Measurements from ENCODE around the gene COG1. TPM values are rescaled to one million over a fixed set of nuclear protein-coding genes. Genes with fewer than 3 reads are reported as not detected.

COG1 gene
- polyA plus RNA-seq, 1 donor (not counting 4 experiments of a cell fraction or from before 2014, with no cell fraction given), result 16.4 TPM

GRCh38 chr17:73184136-73184993, 8.5 kb upstream of the COG1 start:
- H3K4me1 ChIP-seq (ENCODE audit: control insufficient read depth, extremely low read depth, insufficient read depth, low read length), result no peaks in the 10 kb centered on the region
- no peaks in the 10 kb centered on the region for H3K36me3 ChIP-seq (ENCODE audit: control insufficient read depth in 2 of 2, extremely low read depth in 1 of 2, insufficient read depth in 2 of 2, low read length in 2 of 2)
- dilution Hi-C loops (cut with MboI; ENCODE audit: extremely low pct_ligation_motif_present, low sequenced_read_pairs), result no loop called here
- H3K4me3 ChIP-seq (ENCODE audit: control insufficient read depth in 2 of 3, extremely low read depth in 1 of 3, insufficient read depth in 2 of 3, low read depth in 1 of 3, low read length in 3 of 3), result no peak overlapping the region
- H2AFZ ChIP-seq (ENCODE audit: control insufficient read depth, low read length), result no peak overlapping the region
- H4K20me1 ChIP-seq (ENCODE audit: control insufficient read depth, extremely low read depth, insufficient read depth, low read length), result no peaks in the 10 kb centered on the region
- no peak for TF ChIP-seq EZH2 (IDR thresholded peaks at IDR 0.05; ENCODE audit: low read length)
- TF ChIP-seq CTCF (optimal IDR thresholded peaks at IDR 0.05 in 1 of 3, IDR thresholded peaks at IDR 0.05 in 1 of 3, conservative IDR thresholded peaks at IDR 0.05 in 1 of 3; ENCODE audit: extremely low read depth in 1 of 3, insufficient read depth in 2 of 3, low read length in 3 of 3), result no peak
- no peaks in the 10 kb centered on the region for H3K27me3 ChIP-seq (ENCODE audit: control insufficient read depth, extremely low read depth, insufficient read depth, low read length)
- DNase-seq (ENCODE audit: low read depth, low spot score) (no peak), FAIRE-seq (no peak)
- H3K9me3 ChIP-seq (ENCODE audit: control insufficient read depth, low read depth, low read length), result no peaks in the 10 kb centered on the region
- no peaks in the 10 kb centered on the region for H3K9me1 ChIP-seq (ENCODE audit: control insufficient read depth, extremely low read depth, insufficient read depth, low read length)
- H3K4me2 ChIP-seq (ENCODE audit: control insufficient read depth, extremely low read depth, insufficient read depth, low read depth, low read length), result no peak overlapping the region
- no peak overlapping the region for H3K27ac ChIP-seq (ENCODE audit: control insufficient read depth, insufficient read depth, low read length)
- no peaks in the 10 kb centered on the region for H3K79me2 ChIP-seq (ENCODE audit: control insufficient read depth, insufficient read depth, low read length)
- no peak overlapping the region for H3K9ac ChIP-seq (ENCODE audit: control insufficient read depth, extremely low read depth, insufficient read depth, low read length)

GRCh38 chr17:73186283-73187050, 6.4 kb upstream of the COG1 start:
- no peaks in the 10 kb centered on the region for H3K4me1 ChIP-seq (ENCODE audit: control insufficient read depth, extremely low read depth, insufficient read depth, low read length)
- H3K36me3 ChIP-seq (ENCODE audit: control insufficient read depth in 2 of 2, extremely low read depth in 1 of 2, insufficient read depth in 2 of 2, low read length in 2 of 2), result no peaks in the 10 kb centered on the region
- dilution Hi-C loops (cut with MboI; ENCODE audit: extremely low pct_ligation_motif_present, low sequenced_read_pairs), result no loop called here
- no peak overlapping the region for H2AFZ ChIP-seq (ENCODE audit: control insufficient read depth, low read length)
- H4K20me1 ChIP-seq (ENCODE audit: control insufficient read depth, extremely low read depth, insufficient read depth, low read length), result no peaks in the 10 kb centered on the region
- H3K9me3 ChIP-seq (ENCODE audit: control insufficient read depth, low read depth, low read length), result no peaks in the 10 kb centered on the region
- H3K4me2 ChIP-seq (ENCODE audit: control insufficient read depth, extremely low read depth, insufficient read depth, low read depth, low read length), result no peak overlapping the region
- no peaks in the 10 kb centered on the region for H3K9me1 ChIP-seq (ENCODE audit: control insufficient read depth, extremely low read depth, insufficient read depth, low read length)
- no peak overlapping the region for H3K27ac ChIP-seq (ENCODE audit: control insufficient read depth, insufficient read depth, low read length)
- H3K9ac ChIP-seq (ENCODE audit: control insufficient read depth, extremely low read depth, insufficient read depth, low read length), result no peak overlapping the region
- H3K79me2 ChIP-seq (ENCODE audit: control insufficient read depth, insufficient read depth, low read length), result no peaks in the 10 kb centered on the region
- H3K27me3 ChIP-seq (ENCODE audit: control insufficient read depth, extremely low read depth, insufficient read depth, low read length), result no peaks in the 10 kb centered on the region
- TF ChIP-seq EZH2 (IDR thresholded peaks at IDR 0.05; ENCODE audit: low read length) (no peak), CTCF (optimal IDR thresholded peaks at IDR 0.05 in 1 of 3, IDR thresholded peaks at IDR 0.05 in 1 of 3, conservative IDR thresholded peaks at IDR 0.05 in 1 of 3; ENCODE audit: extremely low read depth in 1 of 3, insufficient read depth in 2 of 3, low read length in 3 of 3) (no peak)
- DNase-seq (ENCODE audit: low read depth, low spot score) (no peak), FAIRE-seq (no peak)
- no peak overlapping the region for H3K4me3 ChIP-seq (ENCODE audit: control insufficient read depth in 2 of 3, extremely low read depth in 1 of 3, insufficient read depth in 2 of 3, low read depth in 1 of 3, low read length in 3 of 3)
